T1000 (cell line): Measurements from ENCODE around the gene ESRRG.
"Not testable (repeated sequence)": the region's sequence is repeated elsewhere in the genome, so short reads cannot be mapped to it uniquely, and the experiment has no call there.

Experiments used
- DNase-seq: peaks from one replicate; lab custom pipeline; 2025; ENCODE audit warnings: mixed read lengths; lab: John Stamatoyannopoulos, UW

Gene ESRRG

DNA sequence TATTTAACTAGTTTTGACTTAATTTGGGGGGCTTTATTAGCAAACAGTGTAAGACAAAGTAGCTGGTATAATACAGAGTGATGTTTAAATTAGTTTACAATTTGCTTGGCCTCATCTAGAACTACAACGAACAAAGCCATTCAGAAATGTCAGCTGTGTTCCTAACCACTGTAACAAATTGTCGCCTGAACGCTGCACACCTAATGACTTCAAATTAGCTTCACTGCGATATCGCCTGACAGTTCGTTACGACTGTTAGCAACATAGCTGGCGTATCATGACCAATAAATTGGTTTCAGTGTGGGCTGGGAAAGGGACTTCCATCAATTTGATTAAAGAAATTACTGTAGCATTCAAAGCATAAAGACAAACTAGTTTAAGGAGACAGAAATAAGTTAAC is 160.1 kb downstream of the ESRRG start:
- DNase-seq: no peak

DNA sequence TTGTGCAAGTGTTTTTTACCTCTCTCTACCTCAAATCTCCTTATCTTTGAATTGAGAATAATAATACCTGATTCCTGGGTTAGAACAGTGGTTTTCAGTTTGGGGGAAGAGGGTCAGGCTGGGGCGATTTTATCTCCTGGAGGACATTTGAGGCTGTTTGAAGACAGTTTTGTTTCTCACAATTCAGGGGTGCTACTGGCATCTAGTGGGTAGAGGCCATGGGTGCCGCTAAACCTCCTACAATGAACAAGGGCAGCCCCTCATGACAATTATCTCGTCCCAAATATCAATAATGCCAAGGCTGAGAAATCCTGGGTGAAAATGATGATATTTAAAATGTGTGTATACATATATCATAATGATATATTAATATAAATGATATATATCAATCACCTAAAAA is 160.8 kb downstream of the ESRRG start:
- DNase-seq: no peak

DNA sequence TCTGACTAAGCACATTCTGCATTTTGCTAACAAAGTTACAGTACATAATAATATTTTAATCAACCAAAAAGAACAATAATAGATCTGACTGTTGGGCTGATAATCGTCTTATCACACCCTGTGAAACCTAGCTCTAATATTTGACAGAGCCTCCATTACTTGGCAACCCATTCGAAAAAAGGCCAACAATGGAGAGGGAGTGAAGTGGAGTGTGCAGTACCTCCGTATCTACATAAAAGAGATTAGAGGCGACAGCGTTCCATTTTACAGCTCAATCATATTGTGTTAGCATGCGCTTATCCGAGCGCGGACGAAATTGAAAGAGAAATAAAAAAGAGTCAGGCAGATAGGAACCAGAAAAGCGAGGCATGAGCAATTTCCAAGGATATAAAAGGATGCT is 162.7 kb downstream of the ESRRG start:
- DNase-seq: no peak

DNA sequence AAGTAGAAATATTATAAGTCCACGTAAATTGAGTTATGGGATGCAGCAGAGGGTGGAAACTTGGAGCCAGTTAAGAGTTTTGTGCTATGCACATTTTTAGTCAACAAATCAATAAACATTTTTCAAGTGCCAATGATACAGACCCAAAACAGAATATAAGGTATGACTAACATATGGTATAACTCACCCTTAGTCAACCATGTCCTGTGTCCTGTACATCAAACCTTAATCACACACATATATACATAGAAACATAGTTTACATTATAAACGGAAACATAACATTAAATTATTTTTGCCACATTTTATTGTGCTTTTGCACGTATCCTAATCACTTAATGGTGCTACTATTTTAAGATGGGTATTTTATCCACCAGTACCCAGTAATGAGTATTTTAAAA is 163.9 kb downstream of the ESRRG start:
- DNase-seq: no peak

DNA sequence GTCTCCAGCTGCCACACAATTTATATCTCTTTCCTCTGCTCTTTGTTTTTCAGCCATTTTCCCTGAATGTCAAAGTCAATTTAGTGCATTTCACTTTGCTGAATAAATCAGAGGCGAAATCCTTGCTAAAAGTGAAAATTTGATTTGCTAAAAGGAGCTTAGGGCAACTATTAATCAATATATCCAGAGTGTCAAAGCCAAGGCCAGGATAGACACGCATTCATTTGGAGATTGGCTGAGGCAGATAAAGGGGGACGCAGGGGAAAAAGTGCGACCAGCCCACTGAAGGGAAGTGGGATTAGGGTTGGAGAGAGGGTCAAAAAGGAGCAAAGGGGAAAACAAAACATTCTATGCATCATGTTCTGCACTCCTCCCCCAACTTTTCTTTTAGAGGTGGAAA is 167.6 kb downstream of the ESRRG start:
- DNase-seq: no peak

DNA sequence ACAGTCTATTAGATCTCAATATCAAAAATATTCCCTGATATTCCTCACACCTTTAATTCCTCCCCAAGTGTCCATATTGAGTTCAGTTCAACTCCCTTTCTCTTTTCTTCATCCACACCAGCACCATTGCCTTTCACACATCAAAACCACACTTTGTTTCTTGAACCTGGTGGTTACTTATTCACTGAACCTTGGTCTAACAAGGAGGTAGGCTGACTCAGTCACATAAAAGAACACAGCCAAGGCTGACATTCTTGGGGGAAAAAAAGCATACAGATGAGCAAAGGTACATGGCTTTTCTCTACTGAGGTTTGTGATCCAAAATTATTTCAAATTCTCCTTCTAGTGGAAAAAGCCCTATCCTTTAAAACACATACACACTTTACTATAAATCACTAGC is 168.3 kb downstream of the ESRRG start:
- no peak for DNase-seq

DNA sequence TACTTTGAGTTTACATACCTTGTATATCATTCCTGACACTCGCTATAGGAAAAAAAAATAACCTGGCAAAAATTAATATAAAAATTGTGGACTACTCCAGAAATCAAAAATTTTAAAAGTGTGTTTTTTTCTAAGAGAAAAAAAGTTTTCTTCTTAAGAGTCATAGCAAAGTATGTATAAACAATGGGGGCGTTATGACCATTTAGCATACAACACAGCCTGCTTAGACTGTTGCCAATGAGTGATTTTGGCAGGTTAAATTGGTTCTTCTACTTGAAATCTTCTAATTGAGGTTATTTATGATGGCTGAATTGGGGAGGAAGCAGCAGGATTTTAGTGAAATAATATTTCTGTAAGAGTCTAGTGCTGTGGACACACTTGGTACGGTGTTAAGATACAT is 169.5 kb downstream of the ESRRG start:
- DNase-seq: no peak

DNA sequence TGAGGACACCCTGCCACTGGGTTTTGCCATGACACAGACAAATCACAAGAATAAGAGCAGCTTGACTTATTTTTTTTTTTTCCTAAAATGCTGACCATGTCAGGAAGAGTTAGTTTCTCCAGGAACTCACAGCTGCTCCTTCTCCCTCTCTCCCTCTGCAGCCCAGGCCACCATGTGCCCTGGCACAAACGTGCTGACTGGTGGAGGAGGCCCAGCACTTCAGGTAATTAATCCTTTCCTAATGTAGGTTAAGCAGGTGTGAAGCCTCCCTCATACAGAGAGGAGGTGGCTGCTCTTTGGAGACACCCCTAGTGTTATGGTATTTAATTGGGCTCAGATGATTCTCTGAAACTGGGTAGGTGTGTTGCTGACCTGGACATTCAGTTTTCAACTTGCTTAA is 170.2 kb downstream of the ESRRG start:
- DNase-seq: no peak

DNA sequence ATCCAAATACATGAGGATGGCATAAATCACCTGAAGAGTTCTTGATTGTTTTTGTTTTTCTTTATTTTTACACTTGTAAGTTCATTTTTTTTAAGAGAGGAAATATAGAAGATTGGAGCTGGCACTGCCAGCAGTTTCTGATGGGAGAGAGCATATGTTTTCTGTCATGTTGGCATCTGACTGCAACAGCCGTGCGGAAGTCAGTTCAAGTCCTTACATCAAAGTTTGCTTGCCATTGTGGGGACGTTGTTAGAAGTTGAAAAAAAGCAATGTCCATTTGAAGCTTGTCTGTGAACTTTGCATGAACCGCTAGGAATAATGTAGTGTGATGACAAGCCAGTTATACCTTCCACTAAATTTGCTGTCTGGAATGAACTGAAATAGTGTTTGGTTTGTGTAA is 173.4 kb downstream of the ESRRG start:
- no peak for DNase-seq

DNA sequence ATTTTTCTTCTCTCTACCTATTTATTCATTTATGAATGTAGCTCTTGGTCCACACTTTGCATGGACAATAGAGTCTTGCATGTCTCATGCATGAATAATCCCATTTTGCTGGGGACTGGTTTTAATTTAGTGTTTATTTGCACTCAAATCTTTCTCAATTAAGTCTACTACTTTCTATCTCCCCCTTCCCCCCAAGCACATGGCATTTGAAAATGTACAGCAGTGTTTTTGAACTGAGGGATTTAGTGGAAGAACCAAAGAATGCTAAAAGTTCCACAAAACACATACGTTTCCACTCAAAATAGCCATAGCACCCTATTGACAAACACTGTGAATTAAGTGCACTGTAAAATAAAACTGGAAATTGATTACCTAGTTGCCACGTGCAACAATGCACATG is 180.5 kb downstream of the ESRRG start:
- no peak for DNase-seq

DNA sequence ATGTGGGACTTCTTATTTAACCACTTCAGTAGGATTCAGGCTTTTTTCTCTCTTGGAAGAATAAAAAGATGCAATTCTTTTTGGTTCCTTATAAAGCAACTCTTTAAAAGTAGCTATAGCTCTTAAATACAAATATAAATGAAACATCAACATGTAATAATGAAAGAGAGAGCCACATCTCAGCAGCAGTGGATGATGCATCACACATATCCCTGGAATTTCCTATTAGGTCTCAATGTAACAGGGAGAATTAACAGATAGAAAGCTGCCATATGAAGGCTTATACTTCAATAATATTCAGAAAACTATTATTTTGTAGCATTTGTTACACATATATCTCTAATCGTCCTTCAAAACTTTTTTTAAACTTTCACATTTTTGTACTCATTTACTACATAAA is 181.0 kb downstream of the ESRRG start:
- DNase-seq: no peak

DNA sequence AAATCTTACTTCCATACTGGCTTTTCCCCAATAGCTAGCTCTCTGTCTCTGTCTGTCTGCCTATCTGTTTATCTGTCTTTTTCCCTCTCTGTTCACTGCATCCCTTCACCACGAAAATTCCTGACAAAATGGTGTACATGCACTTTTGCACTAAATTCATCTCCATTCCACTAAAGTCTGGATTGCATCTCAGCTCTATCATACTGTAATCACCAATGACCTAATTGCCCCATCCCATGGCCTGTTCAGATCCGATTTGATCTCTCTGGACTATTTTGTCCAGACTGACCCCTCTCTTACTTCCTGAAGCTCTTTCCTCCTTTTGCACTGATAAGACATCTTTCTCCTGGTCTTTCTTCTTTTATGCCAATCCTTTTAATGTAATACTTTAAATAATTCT is 187.5 kb downstream of the ESRRG start:
- no peak for DNase-seq

DNA sequence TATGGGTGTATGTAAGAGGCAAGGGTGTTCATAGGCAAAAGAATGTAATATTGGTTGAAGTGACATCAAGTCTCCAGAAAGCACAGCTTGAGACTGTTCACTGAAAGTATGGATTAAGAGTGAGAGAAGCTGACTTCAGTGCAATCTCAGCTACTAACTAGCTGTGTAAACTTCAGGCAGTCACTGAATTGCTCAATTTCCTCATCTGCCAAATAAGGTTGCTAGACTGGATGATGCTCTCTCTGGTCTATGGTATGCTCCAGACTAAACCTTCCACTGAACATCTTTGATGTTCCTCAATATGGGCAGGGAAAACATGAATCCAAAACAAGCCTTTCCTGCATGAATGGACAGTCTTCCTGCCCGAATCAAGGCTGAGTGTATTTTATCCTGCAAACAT is 188.2 kb downstream of the ESRRG start:
- no peak for DNase-seq

DNA sequence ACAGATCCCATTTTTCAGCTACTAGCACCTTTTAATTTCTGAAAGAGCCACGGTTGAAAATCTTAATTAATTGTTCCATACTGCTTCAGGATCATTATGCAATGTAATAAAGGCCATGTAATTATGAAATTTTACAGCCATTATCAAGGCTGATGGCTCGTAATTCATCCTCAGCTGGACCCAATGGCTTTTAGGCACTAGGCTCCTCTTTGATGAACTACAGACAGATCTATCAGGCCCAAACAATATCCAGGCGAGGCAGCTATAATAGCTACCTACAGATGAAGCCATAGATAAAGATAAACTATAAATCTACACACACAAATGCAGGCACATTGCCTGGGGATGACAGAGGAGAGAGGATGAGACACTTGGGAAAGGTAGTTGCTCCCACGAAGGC is 189.5 kb downstream of the ESRRG start:
- DNase-seq: no peak

DNA sequence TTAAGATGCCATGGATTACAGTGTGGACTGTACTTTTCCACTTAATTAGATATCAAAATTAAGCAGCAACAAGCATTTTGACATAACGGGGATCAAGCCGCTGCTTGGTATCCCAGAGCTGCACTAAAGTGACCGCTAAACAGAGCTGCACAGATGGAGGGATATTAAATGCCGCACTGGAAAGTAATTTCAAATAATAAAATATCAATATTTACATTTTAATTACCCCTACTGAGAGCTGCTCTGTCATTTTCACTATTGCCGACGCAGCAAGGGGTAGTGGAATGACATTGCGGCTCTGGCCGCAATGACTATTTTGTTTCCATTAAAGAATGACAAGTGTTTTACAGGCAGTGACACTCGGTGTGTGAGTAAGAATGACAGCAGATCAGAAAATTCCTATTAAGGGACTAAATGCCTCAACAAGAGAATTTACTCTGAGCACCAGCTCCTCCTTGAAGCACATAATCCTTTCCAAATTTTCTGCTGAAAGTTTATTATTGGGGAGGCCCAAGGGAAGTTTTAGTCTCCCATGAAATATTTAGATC is 190.9 kb downstream of the ESRRG start:
- DNase-seq: no peak

DNA sequence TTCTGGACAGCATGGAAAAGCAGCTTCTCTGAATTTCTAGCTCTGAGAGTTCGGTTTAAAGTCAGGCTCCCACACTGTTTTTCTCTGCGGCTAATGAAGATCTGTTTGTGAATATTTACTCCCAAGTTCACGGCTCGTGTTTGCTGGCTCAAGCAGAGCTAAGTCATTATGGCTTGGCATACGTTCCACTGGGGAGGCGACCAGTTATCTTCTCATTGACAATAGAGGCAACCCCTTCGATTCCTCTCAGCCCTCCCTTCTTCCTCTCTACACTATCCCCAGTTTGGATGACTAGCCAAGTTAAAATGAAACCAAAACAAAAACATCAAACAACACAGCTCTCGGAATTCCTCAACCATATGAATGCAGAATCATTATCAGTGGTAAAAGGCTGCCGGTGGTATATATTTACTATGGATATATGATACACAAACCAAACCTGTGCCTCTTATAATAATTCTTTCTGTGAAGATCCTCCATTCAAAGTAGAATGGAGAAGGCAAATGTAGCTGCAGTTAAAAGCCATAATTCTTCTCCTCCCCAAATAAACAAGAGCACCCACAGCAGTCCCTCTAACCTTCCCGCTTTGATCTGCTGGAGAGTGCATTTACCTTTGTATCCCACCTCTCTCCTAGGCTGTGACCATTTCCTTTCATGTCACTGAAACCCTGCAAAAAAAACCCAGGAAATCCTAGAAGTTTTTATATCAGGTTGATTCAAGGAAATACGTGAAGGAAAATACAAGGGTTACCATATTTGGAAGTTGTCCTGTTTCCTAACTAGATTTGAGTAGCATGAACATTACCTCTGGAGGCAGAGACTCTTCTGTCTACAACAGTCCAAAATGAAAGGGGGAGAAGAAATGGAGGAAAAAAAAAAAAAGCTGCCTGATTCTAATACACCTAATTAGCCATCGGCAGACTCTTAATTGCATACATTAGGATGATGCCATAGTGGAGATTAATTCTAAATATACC is 191.7 kb downstream of the ESRRG start:
- no peak for DNase-seq

DNA sequence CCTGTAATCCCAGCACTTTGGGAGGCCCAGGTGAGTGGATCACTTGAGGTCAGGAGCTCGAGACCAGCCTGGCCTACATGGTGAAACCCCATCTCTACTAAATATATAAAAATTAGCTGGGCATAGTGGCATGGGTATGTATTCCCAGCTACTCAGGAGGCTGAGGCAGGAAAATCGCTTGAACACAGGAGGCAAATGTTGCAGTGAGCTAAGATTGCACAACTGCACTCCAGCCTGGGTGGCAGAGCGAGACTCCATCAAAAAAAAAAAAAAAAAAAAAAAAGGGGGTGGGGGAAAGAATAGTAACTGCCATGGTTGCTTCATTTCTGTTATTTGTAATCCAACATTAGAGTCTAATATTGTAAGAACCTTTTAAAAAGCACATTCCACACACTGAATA is 193.4 kb downstream of the ESRRG start:
- DNase-seq: not testable (repeated sequence)

DNA sequence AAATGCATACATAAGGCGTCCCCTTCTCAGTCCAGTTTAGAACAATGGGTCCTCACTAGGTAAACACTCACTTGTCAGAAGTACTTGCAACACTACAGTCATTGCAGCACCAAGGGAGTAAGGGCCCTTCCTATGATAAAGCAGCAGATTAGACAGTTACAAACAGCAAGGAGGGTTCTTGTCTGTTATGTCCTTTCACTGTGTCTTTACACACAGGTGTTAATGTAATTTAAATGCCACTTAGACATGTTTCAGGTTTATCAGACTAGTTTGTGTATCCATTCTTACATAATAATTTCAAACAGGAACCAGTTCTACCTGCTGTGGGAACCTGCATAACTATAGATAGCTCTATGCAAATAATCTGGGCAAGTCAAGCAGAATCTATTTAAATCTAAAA is 194.4 kb downstream of the ESRRG start:
- no peak for DNase-seq

DNA sequence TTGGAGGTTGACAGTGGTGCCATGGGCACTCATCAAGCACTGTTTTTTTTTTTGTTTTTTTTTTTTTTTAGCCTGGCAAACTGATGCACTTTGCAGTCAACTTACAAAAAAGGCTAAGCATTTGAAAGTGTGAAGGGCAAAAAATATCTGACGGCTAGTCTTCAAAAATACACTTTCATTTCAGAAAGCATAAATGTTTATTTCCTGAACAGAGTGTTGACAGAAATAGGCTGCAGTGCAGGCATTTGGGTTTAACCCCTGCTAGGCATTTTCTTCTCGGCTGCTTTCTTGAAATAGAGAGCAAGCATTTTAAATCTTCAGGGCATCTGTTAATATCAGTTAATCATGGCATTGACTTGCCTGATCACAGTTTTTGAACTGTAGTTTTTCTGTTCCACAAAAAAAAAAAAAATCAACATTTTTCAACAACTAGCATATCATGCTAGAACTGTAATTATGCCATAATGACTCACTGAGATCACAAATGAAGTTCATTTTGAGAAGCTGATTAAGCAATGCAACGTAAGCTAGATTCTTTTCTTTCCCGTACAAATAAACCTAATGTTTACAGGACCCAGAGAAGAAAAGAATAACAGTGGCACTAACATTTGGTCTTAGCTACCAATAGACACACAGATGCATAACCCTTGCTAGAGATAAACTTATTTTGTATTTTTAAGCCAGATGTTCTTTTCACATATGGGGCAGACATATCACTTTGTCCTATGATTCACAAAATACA is 199.6 kb downstream of the ESRRG start:
- DNase-seq: no peak

DNA sequence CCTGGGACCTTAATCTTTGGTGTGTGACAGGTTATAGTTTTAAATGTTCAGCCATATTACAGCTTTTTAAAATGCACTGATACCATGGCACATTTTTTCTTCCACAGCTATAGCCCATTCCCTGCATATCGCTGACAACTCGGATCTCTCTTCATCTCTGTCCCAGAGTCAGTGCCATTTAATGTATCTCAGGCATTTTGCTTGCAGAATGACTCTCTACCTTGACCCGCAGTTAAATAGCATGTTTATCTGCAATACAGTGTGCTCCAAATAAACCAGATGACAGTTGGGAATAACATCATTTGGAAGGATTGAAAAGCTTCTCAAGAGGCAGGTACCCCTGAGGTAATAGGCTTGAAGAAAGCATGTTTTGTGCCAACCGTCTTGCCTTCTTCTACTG is 200.2 kb downstream of the ESRRG start:
- no peak for DNase-seq

DNA sequence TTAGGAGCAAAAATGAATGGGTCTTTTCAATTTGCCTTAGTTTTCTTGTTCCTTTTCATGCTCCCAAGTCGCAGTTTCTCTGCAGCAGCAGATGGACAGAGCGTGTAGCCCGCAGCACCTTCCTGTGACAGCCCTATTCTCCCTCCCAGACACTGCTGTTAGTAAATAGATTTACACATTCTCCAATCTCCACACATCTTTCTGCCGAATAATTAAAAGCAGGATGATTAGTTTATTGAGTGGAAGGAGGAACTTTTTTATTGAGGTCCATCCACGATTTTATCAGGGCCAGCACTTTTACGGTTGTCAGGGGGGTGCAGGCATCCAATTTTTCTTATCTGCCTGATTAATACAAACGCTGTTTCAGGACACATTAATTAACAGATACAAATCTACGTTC is 201.8 kb downstream of the ESRRG start:
- DNase-seq: no peak

DNA sequence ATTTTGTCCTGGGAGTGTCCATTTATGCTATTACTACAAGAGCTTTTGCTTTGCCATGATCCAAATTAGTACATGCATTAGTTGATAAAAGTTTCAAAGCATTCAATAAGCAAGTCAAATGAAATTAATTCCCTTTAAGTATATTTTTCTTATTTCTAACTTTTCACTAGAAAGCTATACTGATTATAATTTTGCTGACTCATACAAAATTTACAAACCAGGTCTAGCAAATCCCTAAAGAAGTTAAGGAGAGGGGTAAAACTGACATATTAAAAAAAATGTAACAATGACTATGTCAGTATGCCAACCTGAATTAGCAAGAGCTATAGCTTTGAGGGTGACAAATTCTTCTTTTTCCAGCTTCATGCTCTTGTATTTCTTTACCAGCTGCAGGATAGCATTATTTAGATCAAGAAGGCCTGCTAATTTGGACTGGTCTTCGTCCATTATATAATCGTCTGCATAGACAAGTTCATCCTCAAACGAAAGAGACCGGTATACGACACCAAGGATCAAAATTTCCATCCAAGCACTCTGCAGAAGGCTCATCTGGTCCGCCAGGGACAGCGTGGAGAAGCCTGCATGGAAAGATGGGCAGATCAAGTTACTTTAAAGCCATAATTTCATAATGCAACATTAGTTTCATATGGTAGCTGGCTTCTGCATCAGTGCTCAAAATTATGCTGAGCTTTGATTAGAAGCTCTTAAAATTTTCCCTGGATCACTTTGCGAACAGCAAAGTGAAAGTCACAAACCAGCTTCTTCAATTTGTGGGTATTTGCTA is 204.2 kb downstream of the ESRRG start:
- no peak for DNase-seq
